ENCODE data around the gene HES7.
"Not testable (repeated sequence)": the region's sequence is repeated elsewhere in the genome, so short reads cannot be mapped to it uniquely, and the experiment has no call there.

Gene HES7

DNA sequence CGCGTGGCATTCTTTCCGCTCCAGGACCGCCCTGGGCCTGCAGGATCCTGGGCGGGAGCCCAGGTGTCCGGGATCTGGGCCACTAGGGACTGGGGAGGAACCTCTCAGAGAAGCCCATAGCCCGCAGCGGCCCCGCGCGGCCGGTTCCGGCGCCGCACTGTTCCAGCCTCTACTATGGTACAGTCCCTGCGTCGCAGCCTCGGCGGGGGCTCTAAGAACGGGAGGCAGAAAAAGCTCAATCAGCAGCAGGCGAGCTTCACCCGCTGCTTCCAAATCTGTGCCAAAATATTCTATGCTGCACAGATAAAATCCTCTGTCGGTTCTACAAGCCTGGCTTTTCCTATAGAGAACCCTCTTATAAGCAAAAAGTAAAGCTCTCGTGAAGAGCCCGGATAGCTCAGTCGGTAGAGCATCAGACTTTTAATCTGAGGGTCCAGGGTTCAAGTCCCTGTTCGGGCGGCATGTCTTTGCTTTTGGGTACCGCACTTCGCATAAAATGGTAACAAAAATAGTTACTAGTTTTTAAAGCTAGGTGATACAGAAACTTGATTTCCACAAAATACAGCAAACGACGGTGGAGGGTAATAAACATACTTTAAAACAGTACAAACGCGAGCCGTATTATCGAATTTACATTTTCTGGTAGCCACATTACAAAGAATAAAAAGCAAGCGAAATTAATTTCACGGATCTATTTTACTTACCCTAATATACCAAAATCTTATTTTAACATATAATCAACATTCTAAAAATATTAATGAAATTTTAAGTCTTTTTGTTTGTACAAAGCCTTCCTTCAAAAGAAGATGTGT, 4.9 kb downstream of the HES7 start:
- H3K27ac ChIP-seq (ENCODE audit: low read depth, low read length) = no peak overlapping the region
- H3K27me3 ChIP-seq (ENCODE audit: insufficient read depth, low read length) = peaks cover 71% of the 10 kb centered on the region
- H3K9me3 ChIP-seq (ENCODE audit: insufficient read depth, low read depth, low read length) = no peaks in the 10 kb centered on the region
- WGBS = under 1% methylated on average over 38 of the region's 38 CpGs
- no peak overlapping the region for H3K9ac ChIP-seq (ENCODE audit: low read depth, low read length)
- H3K4me3 ChIP-seq (ENCODE audit: low read length) = peak overlapping the region; percentile 76
- peaks cover 3% of the 10 kb centered on the region; the same call in 1 of the 2 replicates for H3K4me1 ChIP-seq (ENCODE audit: insufficient read depth, low read length)
- H3K36me3 ChIP-seq (ENCODE audit: insufficient read depth, low read length) = no peaks in the 10 kb centered on the region

DNA sequence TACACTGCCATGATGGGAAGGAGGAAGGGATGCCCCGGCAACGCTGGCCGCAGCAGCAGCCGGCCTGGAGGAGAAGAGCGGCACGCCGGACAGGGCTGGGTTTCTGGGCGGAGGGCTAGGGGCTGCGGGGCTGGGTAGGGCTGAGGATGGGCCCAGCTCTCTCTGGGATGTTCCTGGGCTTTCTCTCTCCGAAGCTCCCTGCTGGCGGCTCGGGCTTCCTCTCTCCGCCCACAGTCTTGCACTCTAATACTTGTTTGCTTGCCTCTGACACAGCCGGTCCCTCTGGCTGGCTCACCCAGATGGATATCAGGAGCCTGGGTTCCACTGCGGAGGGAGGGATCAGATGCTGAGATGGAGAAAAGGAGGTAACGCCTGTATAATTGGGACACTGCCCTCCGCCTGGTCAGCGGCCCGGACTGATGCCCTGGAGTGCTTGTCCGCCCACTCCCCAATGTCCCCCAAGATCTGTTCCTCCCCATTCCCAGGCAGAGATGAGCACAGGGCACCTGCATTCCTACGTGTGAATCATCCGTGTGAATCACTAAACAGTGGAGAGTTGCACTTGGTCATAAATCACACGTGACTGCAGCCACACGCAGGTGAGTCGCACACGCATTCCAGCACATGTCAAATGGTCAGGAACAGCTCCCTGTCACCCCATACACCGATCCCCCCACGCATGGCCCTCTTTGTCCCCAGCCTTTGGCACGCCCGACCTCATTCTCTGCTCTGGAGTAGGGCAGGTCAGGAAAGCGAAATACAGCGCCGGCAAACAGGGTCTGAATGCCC, 5.7 kb downstream of the HES7 start, which contains the start of gene ALOXE3:
Gene ALOXE3, minus strand, starts transcription at position 535 of the 789 bp plus-strand sequence. Its CDS starts 524 bp downstream, at position 11.
- Histone ChIP-seq H3K4me1 (ENCODE audit: insufficient read depth, low read length) (peaks cover 3% of the 10 kb centered on the region; the same call in 1 of the 2 replicates), H3K36me3 (ENCODE audit: insufficient read depth, low read length) (no peaks in the 10 kb centered on the region), H3K27me3 (ENCODE audit: insufficient read depth, low read length) (peaks cover 64% of the 10 kb centered on the region), H3K9ac (ENCODE audit: low read depth, low read length) (no peak within 1 kb of the TSS; the same call in 1 of the 2 replicates), H3K9me3 (ENCODE audit: insufficient read depth, low read depth, low read length) (no peaks in the 10 kb centered on the region), H3K27ac (ENCODE audit: low read depth, low read length) (no peak within 1 kb of the TSS), H3K4me3 (ENCODE audit: low read length) (peak within 1 kb of the TSS; percentile 76)
- WGBS = under 1% methylated on average over 33 of the region's 33 CpGs

GRCh38 chr17:8117367-8117979, 6.4 kb downstream of the HES7 start:
- no peak overlapping the region; the same call in 1 of the 2 replicates for H3K9ac ChIP-seq (ENCODE audit: low read depth, low read length)
- peaks cover 3% of the 10 kb centered on the region; the same call in 1 of the 2 replicates for H3K4me1 ChIP-seq (ENCODE audit: insufficient read depth, low read length)
- peak overlapping the region; percentile 76 for H3K4me3 ChIP-seq (ENCODE audit: low read length)
- H3K9me3 ChIP-seq (ENCODE audit: insufficient read depth, low read depth, low read length) = no peaks in the 10 kb centered on the region
- no peaks in the 10 kb centered on the region for H3K36me3 ChIP-seq (ENCODE audit: insufficient read depth, low read length)
- H3K27ac ChIP-seq (ENCODE audit: low read depth, low read length) = no peak overlapping the region
- 7% methylated on average over 17 of the region's 18 CpGs for WGBS
- H3K27me3 ChIP-seq (ENCODE audit: insufficient read depth, low read length) = peaks cover 64% of the 10 kb centered on the region

DNA sequence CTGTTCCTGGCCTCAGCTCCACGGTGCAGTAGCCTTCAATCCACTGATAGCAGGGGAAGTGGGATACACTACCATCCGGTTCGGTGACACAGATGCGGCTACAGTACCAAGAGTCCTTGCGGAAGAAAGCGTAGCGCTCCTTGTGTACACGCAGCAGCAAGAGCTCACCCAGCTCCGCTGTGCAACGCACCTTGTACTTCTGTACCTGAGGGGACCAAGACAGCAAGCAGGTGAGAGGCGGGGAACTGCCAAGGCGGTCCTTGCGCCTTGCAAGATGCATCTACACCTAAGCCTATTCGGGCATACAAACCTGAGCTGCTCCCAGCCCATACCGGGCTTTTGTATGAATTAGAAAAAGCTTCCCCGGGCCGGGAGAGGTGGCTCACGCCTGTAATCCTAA, 7.1 kb downstream of the HES7 start:
- Histone ChIP-seq H3K4me1 (ENCODE audit: insufficient read depth, low read length) (peaks cover 3% of the 10 kb centered on the region; the same call in 1 of the 2 replicates), H3K27me3 (ENCODE audit: insufficient read depth, low read length) (peaks cover 64% of the 10 kb centered on the region), H3K9ac (ENCODE audit: low read depth, low read length) (no peak overlapping the region), H3K4me3 (ENCODE audit: low read length) (no peak overlapping the region), H3K36me3 (ENCODE audit: insufficient read depth, low read length) (no peaks in the 10 kb centered on the region), H3K9me3 (ENCODE audit: insufficient read depth, low read depth, low read length) (no peaks in the 10 kb centered on the region), H3K27ac (ENCODE audit: low read depth, low read length) (no peak overlapping the region)
- 75% methylated on average over 18 of the region's 18 CpGs for WGBS

- peaks cover 73% of the 10 kb centered on the region for H3K27me3 ChIP-seq (ENCODE audit: insufficient read depth, low read length)
- no peak overlapping the region for H3K4me3 ChIP-seq (ENCODE audit: low read length)
- H3K27ac ChIP-seq (ENCODE audit: low read depth, low read length) = no peak overlapping the region
- no peaks in the 10 kb centered on the region for H3K9me3 ChIP-seq (ENCODE audit: insufficient read depth, low read depth, low read length)
- H3K9ac ChIP-seq (ENCODE audit: low read depth, low read length) = no peak overlapping the region
- H3K4me1 ChIP-seq (ENCODE audit: insufficient read depth, low read length) = no peaks in the 10 kb centered on the region
- no peaks in the 10 kb centered on the region for H3K36me3 ChIP-seq (ENCODE audit: insufficient read depth, low read length)
- WGBS = 92% methylated on average over 6 of the region's 6 CpGs
Measured at GRCh38 chr17:8110907-8111306, 13.0 kb downstream of the HES7 start.

DNA sequence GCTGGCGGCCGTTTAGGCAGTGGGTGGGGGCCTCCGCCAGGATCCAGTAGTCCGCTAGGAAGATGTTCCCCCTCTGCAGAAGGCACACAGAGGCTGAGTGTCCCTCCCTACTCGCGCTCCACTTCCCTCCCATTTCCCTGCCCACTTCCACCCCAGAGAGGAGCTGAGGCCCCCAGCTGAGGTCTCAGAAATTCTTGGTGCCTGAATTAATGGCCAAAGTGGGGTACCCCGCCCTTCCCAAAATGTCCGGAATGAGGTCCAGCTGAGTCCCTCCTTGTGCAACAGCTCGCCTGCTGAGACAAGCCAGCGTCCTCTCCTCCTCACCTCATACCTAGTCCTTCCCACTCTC, 13.5 kb downstream of the HES7 start:
- no peak overlapping the region for H3K27ac ChIP-seq (ENCODE audit: low read depth, low read length)
- H3K9ac ChIP-seq (ENCODE audit: low read depth, low read length) = no peak overlapping the region
- H3K4me1 ChIP-seq (ENCODE audit: insufficient read depth, low read length) = no peaks in the 10 kb centered on the region
- no peaks in the 10 kb centered on the region for H3K9me3 ChIP-seq (ENCODE audit: insufficient read depth, low read depth, low read length)
- H3K36me3 ChIP-seq (ENCODE audit: insufficient read depth, low read length) = no peaks in the 10 kb centered on the region
- WGBS = 28% methylated on average over 10 of the region's 10 CpGs
- peaks cover 68% of the 10 kb centered on the region for H3K27me3 ChIP-seq (ENCODE audit: insufficient read depth, low read length)
- peak overlapping the region; percentile 65 for H3K4me3 ChIP-seq (ENCODE audit: low read length)

DNA sequence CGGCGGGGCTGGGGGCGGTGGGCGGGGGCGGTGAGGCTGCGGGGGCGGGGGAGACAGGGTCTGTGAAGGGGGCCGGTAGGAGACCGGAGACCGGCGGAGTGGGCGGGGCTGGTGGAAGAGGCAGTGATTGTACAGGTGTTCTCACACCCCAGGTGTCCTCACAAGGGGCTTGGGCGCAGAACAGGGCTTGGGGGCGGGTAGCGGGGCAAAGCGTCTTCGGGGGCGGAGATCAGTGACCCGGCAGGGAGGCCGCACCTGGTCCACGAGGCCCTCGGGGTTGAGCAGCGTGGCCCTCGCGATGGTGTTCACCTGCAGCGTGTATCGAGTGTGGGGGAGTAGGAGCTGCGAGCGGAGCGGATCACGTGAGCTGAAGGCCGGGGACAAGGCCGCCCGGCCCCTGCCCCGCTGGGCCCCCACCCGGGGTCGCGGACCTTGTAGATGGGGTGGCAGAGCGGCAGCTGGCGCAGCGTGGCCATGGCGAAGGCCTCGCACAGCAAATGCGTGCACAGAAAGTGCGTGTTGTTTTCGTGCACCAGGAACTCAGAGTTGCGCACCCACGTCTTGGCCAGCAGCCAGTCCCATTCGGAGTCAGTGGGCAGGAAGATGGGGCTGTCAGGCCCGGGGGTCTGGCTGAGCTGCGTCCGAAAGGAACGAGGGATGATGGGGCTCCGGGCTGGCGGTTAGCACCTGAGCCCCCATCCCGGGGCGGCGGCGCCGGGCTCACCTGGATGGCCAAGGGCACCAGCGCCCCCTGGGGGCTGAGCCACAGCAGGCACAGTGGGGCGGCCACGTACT, 14.0 kb downstream of the HES7 start:
- Histone ChIP-seq H3K27me3 (ENCODE audit: insufficient read depth, low read length) (peaks cover 62% of the 10 kb centered on the region), H3K36me3 (ENCODE audit: insufficient read depth, low read length) (no peaks in the 10 kb centered on the region), H3K27ac (ENCODE audit: low read depth, low read length) (no peak overlapping the region), H3K9me3 (ENCODE audit: insufficient read depth, low read depth, low read length) (no peaks in the 10 kb centered on the region), H3K9ac (ENCODE audit: low read depth, low read length) (no peak overlapping the region), H3K4me3 (ENCODE audit: low read length) (peak overlapping the region; percentile 65), H3K4me1 (ENCODE audit: insufficient read depth, low read length) (no peaks in the 10 kb centered on the region)
- 8% methylated on average over 58 of the region's 63 CpGs for WGBS

- no peaks in the 10 kb centered on the region for H3K4me1 ChIP-seq (ENCODE audit: insufficient read depth, low read length)
- 86% methylated on average over 32 of the region's 33 CpGs for WGBS
- H3K4me3 ChIP-seq (ENCODE audit: low read length) = no peak overlapping the region
- H3K27ac ChIP-seq (ENCODE audit: low read depth, low read length) = no peak overlapping the region
- H3K36me3 ChIP-seq (ENCODE audit: insufficient read depth, low read length) = no peaks in the 10 kb centered on the region
- H3K27me3 ChIP-seq (ENCODE audit: insufficient read depth, low read length) = peaks cover 55% of the 10 kb centered on the region
- H3K9me3 ChIP-seq (ENCODE audit: insufficient read depth, low read depth, low read length) = no peaks in the 10 kb centered on the region
- no peak overlapping the region for H3K9ac ChIP-seq (ENCODE audit: low read depth, low read length)
Measured at GRCh38 chr17:8108972-8109660, 14.8 kb downstream of the HES7 start.

- H3K4me1 ChIP-seq (ENCODE audit: insufficient read depth, low read length); H3K4me3 ChIP-seq (ENCODE audit: low read length); H3K9me3 ChIP-seq (ENCODE audit: insufficient read depth, low read depth, low read length); H3K36me3 ChIP-seq (ENCODE audit: insufficient read depth, low read length); H3K9ac ChIP-seq (ENCODE audit: low read depth, low read length); H3K27ac ChIP-seq (ENCODE audit: low read depth, low read length): not testable (repeated sequence)
- 93% methylated on average over 4 of the region's 4 CpGs for WGBS
- peaks cover 40% of the 10 kb centered on the region for H3K27me3 ChIP-seq (ENCODE audit: insufficient read depth, low read length)
Measured at GRCh38 chr17:8106980-8107379, 16.9 kb downstream of the HES7 start.

DNA sequence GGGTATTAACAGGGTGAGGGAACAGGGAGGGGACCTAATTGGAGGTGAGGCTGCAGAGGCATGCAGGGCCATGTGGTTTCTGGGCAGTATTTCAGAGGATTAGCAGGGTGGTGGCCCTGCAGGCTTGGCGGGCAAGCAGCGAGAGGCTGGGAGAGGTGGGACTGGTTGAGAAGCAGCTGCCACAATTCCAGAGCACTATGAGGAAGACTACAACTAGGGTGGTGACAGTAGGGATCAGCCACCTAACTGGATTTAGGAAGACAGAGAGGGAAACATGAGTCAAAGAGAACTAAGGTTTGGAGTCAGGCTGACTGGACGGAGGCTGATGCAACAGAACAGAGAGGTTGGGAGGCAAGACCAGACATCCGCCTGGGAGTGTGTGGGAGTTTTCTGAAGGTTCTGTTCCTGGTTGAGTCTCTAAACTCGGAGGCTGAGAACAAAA, 17.9 kb downstream of the HES7 start:
- peaks cover 30% of the 10 kb centered on the region for H3K27me3 ChIP-seq (ENCODE audit: insufficient read depth, low read length)
- no peaks in the 10 kb centered on the region for H3K9me3 ChIP-seq (ENCODE audit: insufficient read depth, low read depth, low read length)
- no peak overlapping the region for H3K4me3 ChIP-seq (ENCODE audit: low read length)
- H3K27ac ChIP-seq (ENCODE audit: low read depth, low read length) = no peak overlapping the region
- 84% methylated on average over 5 of the region's 5 CpGs for WGBS
- H3K4me1 ChIP-seq (ENCODE audit: insufficient read depth, low read length) = no peaks in the 10 kb centered on the region
- H3K9ac ChIP-seq (ENCODE audit: low read depth, low read length) = no peak overlapping the region
- H3K36me3 ChIP-seq (ENCODE audit: insufficient read depth, low read length) = no peaks in the 10 kb centered on the region

Measured in HUES64 (cell line).